H1 (cell line): ENCODE measurements around the gene HSPA1A. TPM values are rescaled to one million over a fixed set of nuclear protein-coding genes. Genes with fewer than 3 reads are reported as not detected.

Experiments used
- CTCF ChIA-PET: fragments of 300-600 bp; sonication (Branson Sonifier 250); formaldehyde crosslinking; loops from one replicate; lab custom pipeline; 2021; ENCODE audit not compliant: partially characterized antibody; lab: Charles Lee
- POLR2A ChIA-PET: fragments of 300-600 bp; sonication (Branson Sonifier 250); formaldehyde crosslinking; loops from one replicate; lab custom pipeline; 2021; ENCODE audit warnings: inconsistent platforms; ENCODE audit not compliant: partially characterized antibody; lab: Charles Lee
- DNase-seq, 2 experiments: peaks; one replicate each; pipeline versions ENCODE4 v3.0.0 to v3.0.0-alpha.2; 2010 to 2022; ENCODE audit warnings: low spot score in 2 of 2, low read depth in 1 of 2, mixed read lengths in 1 of 2
- FAIRE-seq: peaks from 2 replicates; lab custom pipeline; 2011; peaks lifted over from hg19 to GRCh38; lab: Jason Lieb, UNC
- H2AFZ ChIP-seq: 2 replicates; pipeline ENCODE4 v1.8.1; 2012; ENCODE audit warnings: low read length, inconsistent platforms
- H2AK5ac ChIP-seq: 2 replicates; pipeline ENCODE4 v1.6.1; 2013; ENCODE audit warnings: low read depth, low read length
- H2BK120ac ChIP-seq: replicated peaks from 2 replicates; pipeline ENCODE3; 2013; ENCODE audit warnings: low read depth, low read length, inconsistent platforms
- H2BK12ac ChIP-seq: 2 replicates; pipeline ENCODE4 v1.6.1; 2013; ENCODE audit warnings: low read depth, low read length
- H2BK15ac ChIP-seq: 2 replicates; pipeline ENCODE4 v1.6.1; 2013; ENCODE audit warnings: low read length
- H2BK20ac ChIP-seq: 2 replicates; pipeline ENCODE4 v1.6.1; 2013; ENCODE audit warnings: low read length
- H2BK5ac ChIP-seq: 2 replicates; pipeline ENCODE4 v1.6.1; 2013; ENCODE audit warnings: low read depth, low read length
- H3K14ac ChIP-seq: 2 replicates; pipeline ENCODE4 v1.6.1; 2013; ENCODE audit warnings: inconsistent platforms; ENCODE audit not compliant: insufficient read length
- H3K18ac ChIP-seq: 2 replicates; pipeline ENCODE4 v1.6.1; 2013; ENCODE audit warnings: low read length; ENCODE audit errors: extremely low read depth
- H3K23ac ChIP-seq: 2 replicates; pipeline ENCODE4 v1.6.1; 2013; ENCODE audit warnings: inconsistent platforms; ENCODE audit not compliant: insufficient read length
- H3K23me2 ChIP-seq: 2 replicates; pipeline ENCODE4 v1.6.1; 2013; ENCODE audit warnings: low read depth, low read length
- H3K27ac ChIP-seq: 2 replicates; pipeline ENCODE4 v1.6.1; 2011; ENCODE audit warnings: low read depth, low read length, inconsistent platforms
- H3K27me3 ChIP-seq, 4 experiments: replicated peaks in 1 of 4; 1 replicate in 1 of 4; 2 replicates in 3 of 4; pipeline versions ENCODE4 v1.6.1 to v1.8.1; 2011 to 2013; ENCODE audit warnings: low read length in 3 of 4, mild to moderate bottlenecking in 3 of 4, inconsistent platforms in 2 of 4, mixed read lengths in 2 of 4, moderate library complexity in 1 of 4; ENCODE audit not compliant: control insufficient read depth in 3 of 4, insufficient read depth in 3 of 4; ENCODE audit errors: extremely low read depth in 1 of 4
- H3K36me3 ChIP-seq, 4 experiments: 2 replicates each; pipeline versions ENCODE4 v1.6.1 to v1.8.1; 2011 to 2013; ENCODE audit warnings: mild to moderate bottlenecking in 4 of 4, low read length in 3 of 4, moderate library complexity in 2 of 4, control low read depth in 1 of 4, inconsistent platforms in 1 of 4; ENCODE audit not compliant: insufficient read depth in 4 of 4, control insufficient read depth in 2 of 4
- H3K4ac ChIP-seq: replicated peaks from 2 replicates; pipeline ENCODE3; 2013; ENCODE audit warnings: low read length, low read depth, mixed read lengths, inconsistent platforms; ENCODE audit not compliant: insufficient read length
- H3K4me1 ChIP-seq, 4 experiments: replicated peaks in 1 of 4; 1 replicate in 1 of 4; 2 replicates in 3 of 4; pipeline versions ENCODE4 v1.6.1 to v1.8.1; 2011 to 2013; ENCODE audit warnings: low read length in 3 of 4, inconsistent platforms in 2 of 4, mixed read lengths in 1 of 4; ENCODE audit not compliant: insufficient read depth in 4 of 4, control insufficient read depth in 3 of 4
- H3K4me2 ChIP-seq, 2 experiments: 2 replicates each; pipeline versions ENCODE4 v1.6.1 to v1.8.1; 2011 to 2013; ENCODE audit warnings: low read depth in 2 of 2, low read length in 2 of 2, control low read depth in 1 of 2, inconsistent platforms in 1 of 2, mild to moderate bottlenecking in 1 of 2; ENCODE audit not compliant: insufficient read depth in 1 of 2
- H3K4me3 ChIP-seq, 4 experiments: fragments of 200-600, 300-600 bp in 1 of 4; sonication (generic), shearing (Covaris generic), sonication (Bioruptor Twin) in 1 of 4; 2 replicates each; pipeline versions ENCODE4 v1.5.1 to v1.8.1; 2011 to 2016; ENCODE audit warnings: low read length in 4 of 4, low read depth in 3 of 4, control low read depth in 2 of 4, inconsistent platforms in 2 of 4, mild to moderate bottlenecking in 2 of 4, mixed read lengths in 1 of 4, moderate library complexity in 1 of 4; ENCODE audit not compliant: insufficient read depth in 2 of 4; ENCODE audit errors: extremely low read depth in 1 of 4
- H3K56ac ChIP-seq: replicated peaks from 2 replicates; pipeline ENCODE3; 2013; ENCODE audit warnings: low read depth, mild to moderate bottlenecking, mixed read lengths, low read length, inconsistent platforms; ENCODE audit not compliant: insufficient read length
- H3K79me1 ChIP-seq: 2 replicates; pipeline ENCODE4 v1.6.1; 2013; ENCODE audit warnings: low read depth, low read length, control low read depth
- H3K79me2 ChIP-seq, 2 experiments: 2 replicates each; pipeline versions ENCODE4 v1.6.1 to v1.8.1; 2012 to 2013; ENCODE audit warnings: low read length in 2 of 2, mild to moderate bottlenecking in 2 of 2, inconsistent platforms in 1 of 2; ENCODE audit not compliant: insufficient read depth in 2 of 2, control insufficient read depth in 1 of 2
- H3K9ac ChIP-seq, 4 experiments: replicated peaks in 1 of 4; 1 replicate in 1 of 4; 2 replicates in 3 of 4; pipeline versions ENCODE4 v1.6.1 to v1.8.1; 2011 to 2013; ENCODE audit warnings: low read depth in 3 of 4, low read length in 3 of 4, control low read depth in 2 of 4, mild to moderate bottlenecking in 2 of 4, moderate library complexity in 2 of 4, inconsistent platforms in 1 of 4; ENCODE audit errors: extremely low read depth in 1 of 4
- H3K9me3 ChIP-seq, 2 experiments: 2 replicates each; pipeline versions ENCODE4 v1.6.1 to v1.8.1; 2012 to 2013; ENCODE audit warnings: mild to moderate bottlenecking in 2 of 2, moderate library complexity in 2 of 2, control low read depth in 1 of 2, inconsistent platforms in 1 of 2, low read depth in 1 of 2, low read length in 1 of 2, mixed read lengths in 1 of 2; ENCODE audit not compliant: insufficient read depth in 2 of 2
- H4K20me1 ChIP-seq, 2 experiments: replicated peaks in 1 of 2; 2 replicates each; pipeline versions ENCODE3 to v1.8.1; 2011 to 2013; ENCODE audit warnings: inconsistent platforms in 2 of 2, low read length in 2 of 2, mild to moderate bottlenecking in 1 of 2; ENCODE audit not compliant: insufficient read depth in 2 of 2, control insufficient read depth in 1 of 2
- H4K5ac ChIP-seq: 2 replicates; pipeline ENCODE4 v1.6.1; 2013; ENCODE audit warnings: low read length, low read depth, mixed read lengths, inconsistent platforms; ENCODE audit not compliant: insufficient read length
- H4K8ac ChIP-seq: 2 replicates; pipeline ENCODE4 v1.8.0; 2013; ENCODE audit warnings: mild to moderate bottlenecking, moderate library complexity, low read length, inconsistent platforms; ENCODE audit not compliant: insufficient read depth; ENCODE audit errors: extremely low read depth
- H4K91ac ChIP-seq: replicated peaks from 2 replicates; pipeline ENCODE3; 2013; ENCODE audit warnings: low read length, mixed read lengths, inconsistent platforms; ENCODE audit not compliant: insufficient read length
- ASH2L ChIP-seq: fragments of 200-600, 300-600 bp; sonication (generic); IDR thresholded peaks from one replicate; pipeline ENCODE4 v1.7.1; 2017; ENCODE audit warnings: low read length
- ATF3 ChIP-seq: IDR thresholded peaks from 2 replicates; pipeline ENCODE4 v1.6.1; 2011; ENCODE audit warnings: low read depth, mild to moderate bottlenecking, low read length; ENCODE audit not compliant: insufficient read depth
- CREB1 ChIP-seq: IDR thresholded peaks from 2 replicates; pipeline ENCODE4 v1.6.1; 2012; ENCODE audit warnings: inconsistent platforms
- KDM4A ChIP-seq: IDR thresholded peaks from one replicate; pipeline ENCODE4 v1.7.1; 2012; ENCODE audit warnings: low read depth, mild to moderate bottlenecking, moderate library complexity, low read length, inconsistent platforms; ENCODE audit not compliant: severe bottlenecking
- KDM5A ChIP-seq: fragments of 200-600 bp; IDR thresholded peaks from 2 replicates; pipeline ENCODE4 v1.7.1; 2012; ENCODE audit warnings: mild to moderate bottlenecking, low read length, inconsistent platforms, mixed read lengths
- NANOG ChIP-seq: IDR thresholded peaks from 2 replicates; pipeline ENCODE4 v1.6.1; 2011; ENCODE audit warnings: low read length, low read depth, mild to moderate bottlenecking, inconsistent platforms; ENCODE audit not compliant: insufficient read depth, poor library complexity, severe bottlenecking
- PHF8 ChIP-seq: fragments of 200-600 bp; sonication (generic); conservative IDR thresholded peaks from 2 replicates; pipeline ENCODE4 v1.7.1; 2012; ENCODE audit warnings: low read depth, mild to moderate bottlenecking, inconsistent platforms, low read length, moderate library complexity
- SIRT6 ChIP-seq: IDR thresholded peaks from one replicate; pipeline ENCODE4 v1.7.1; 2012; ENCODE audit warnings: low read length, inconsistent platforms
- SUZ12 ChIP-seq: fragments of 200-600 bp; sonication (generic); IDR thresholded peaks from 2 replicates; pipeline ENCODE4 v1.6.1; 2012; ENCODE audit warnings: mild to moderate bottlenecking, inconsistent platforms, low read length, moderate library complexity, mixed read lengths
- TBP ChIP-seq: IDR thresholded peaks from 2 replicates; pipeline ENCODE4 v1.6.1; 2011; ENCODE audit warnings: low read depth, low read length, improper control_type of control experiment
- TCF12 ChIP-seq: IDR thresholded peaks from 2 replicates; pipeline ENCODE4 v1.6.1; 2011; ENCODE audit warnings: low read depth, mild to moderate bottlenecking, low read length
- WGBS, 2 experiments: shearing (Covaris generic) in 1 of 2; methylation state at CpG; one replicate each; pipeline versions ENCODE4 v1.1.6 to v1.1.7; 2013 to 2015; ENCODE audit warnings: low lambda C conversion rate in 2 of 2, mixed read lengths in 2 of 2, inconsistent platforms in 1 of 2, low coverage in 1 of 2, missing lambda C conversion rate in 1 of 2; ENCODE audit not compliant: insufficient replicate concordance in 2 of 2, insufficient coverage in 1 of 2, insufficient read length in 1 of 2; ENCODE audit errors: extremely low coverage in 1 of 2, missing lambda C conversion rate in 1 of 2; 5-methylcytosine and 5-hydroxymethylcytosine counted together
- polyA plus RNA-seq, 7 experiments: library from polyadenylated mRNA; depleted of rRNA in 3 of 7; stranded (reverse) in 5 of 7; unstranded in 2 of 7; fragments of >200 nt in 5 of 7; fragments of 200-250 nt in 2 of 7; gene quantifications; 1 replicate in 5 of 7; 2 replicates in 1 of 7; 4 replicates in 1 of 7; pipeline versions ENCODE4 v1.2.1 to v1.2.3, GENCODE V29; 2011 to 2013; ENCODE audit warnings: missing spikeins in 2 of 7, mixed read lengths in 2 of 7
- total RNA-seq: library from RNA; stranded (reverse); fragmentation: NEBNext Ultra II Directional; extraction: Animal tissue kit (Norgen Biotek cat#: 25700); gene quantifications from 2 replicates; pipeline ENCODE4 v1.2.1, GENCODE V29; 2021

HSPA1A gene
- total and polyA plus RNA-seq, 2 of the 8 experiments (the other 6 are each of a cell fraction or from before 2014, with no cell fraction given) = 40.7 to 54.0 TPM

- no peak overlapping the region for H3K23ac ChIP-seq
- H3K27ac ChIP-seq = peak overlapping the region; percentile 96
- no peak overlapping the region for H2AK5ac ChIP-seq
- peak overlapping the region; percentile 70 to 99 (median 92) for H3K4me3 ChIP-seq
- H2BK12ac ChIP-seq = no peak overlapping the region
- H3K23me2 ChIP-seq = peaks cover 20% of the 10 kb centered on the region
- peak overlapping the region; percentile 83 for H2BK5ac ChIP-seq
- H3K36me3 ChIP-seq = peaks cover 25 to 43% (median 33%) of the 10 kb centered on the region in 4 experiments
- H2BK15ac ChIP-seq = no peak overlapping the region
- FAIRE-seq = no peak
- peak overlapping the region; percentile 87 for H4K5ac ChIP-seq
- H3K4me1 ChIP-seq = peaks cover 2 to 9% (median 6%) of the 10 kb centered on the region in 4 experiments; a peak in 5 of 7 replicates
- ChIA-PET POLR2A (interaction anchor here (0.6 to 11.4 kb wide), 40 partner anchors 12 to 292 kb away, joined by 3 to 189 read pairs (median 6); partner anchors contain the start of genes ABHD16A, ATP6V1G2, C6orf47 and CSNK2B), CTCF (interaction anchor here (1.0 to 1.7 kb wide), 2 partner anchors 65 to 170 kb away, joined by 3 to 9 read pairs; partner anchors contain the start of gene GPANK1)
- no peak overlapping the region for H2BK20ac ChIP-seq
- no peaks in the 10 kb centered on the region for H3K27me3 ChIP-seq
- peak overlapping the region; percentile 93 for H3K4ac ChIP-seq
- peak overlapping the region; percentile 84 to 99 for H3K4me2 ChIP-seq
- peak overlapping the region; percentile 87 for H2AFZ ChIP-seq
- no peak overlapping the region for H3K14ac ChIP-seq
- H3K79me2 ChIP-seq = peaks cover 17 to 59% of the 10 kb centered on the region in 2 experiments
- H3K18ac ChIP-seq = peak overlapping the region; percentile 83
- peak overlapping the region; percentile 89 for H3K56ac ChIP-seq
- peak in 1 of 2 experiments; percentile 89 for DNase-seq
- H4K91ac ChIP-seq = peak overlapping the region; percentile 89
- peak overlapping the region; percentile 92 for H4K8ac ChIP-seq
- peak overlapping the region; percentile 85 to 96 (median 91) for H3K9ac ChIP-seq
- peaks cover 5% of the 10 kb centered on the region; the same call in 1 of the 2 replicates for H3K79me1 ChIP-seq
- H3K9me3 ChIP-seq = no peaks in the 10 kb centered on the region
- 2% methylated on average over 59 of the region's 59 CpGs; no CpG with 5 or more reads in 1 of the 2 experiments for WGBS, 2 experiments
- H2BK120ac ChIP-seq = peak overlapping the region; percentile 25
- H4K20me1 ChIP-seq = peaks cover 16 to 22% of the 10 kb centered on the region in 2 experiments
- peak; percentile 81 for TF ChIP-seq ASH2L
- TF ChIP-seq PHF8 = peak; percentile 90
- TF ChIP-seq SUZ12 = no peak
- no peak for TF ChIP-seq SIRT6
- TF ChIP-seq KDM5A = 0 out of 2 replicates have a peak, but pooled peaks have one; percentile 31
- TF ChIP-seq CREB1 = no peak; the same call in 1 of the 2 replicates
- TF ChIP-seq TCF12 = no peak
- TF ChIP-seq NANOG = peak; percentile 69
- peak; percentile 76 for TF ChIP-seq KDM4A
- TF ChIP-seq ATF3 = no peak
- TF ChIP-seq TBP = peak; percentile 98
These were observed 19.3 kb downstream of the HSPA1A start for GRCh38 chr6:31834367-31835250.
